Caco-2 (cell line): ENCODE results near the gene ZNF385A. TPM values are rescaled to one million over a fixed set of nuclear protein-coding genes. Genes with fewer than 3 reads are reported as not detected.

Experiments
- BruUV-seq: library from RNA; stranded (reverse); fragments of 400-500 nt; replicated peaks from 2 replicates; lab custom pipeline; 2021; lab: Mats Ljungman, UMichigan
- CTCF ChIA-PET: fragments of 300-600 bp; sonication (Branson Sonifier 250); formaldehyde crosslinking; loops from one replicate; lab custom pipeline; 2022; ENCODE audit warnings: antibody characterized with exemption; lab: Charles Lee
- POLR2A ChIA-PET: fragments of 300-600 bp; sonication (Branson Sonifier 250); formaldehyde crosslinking; loops from one replicate; lab custom pipeline; 2022; ENCODE audit warnings: antibody characterized with exemption; lab: Charles Lee
- DNase-seq, 2 experiments: peaks; one replicate each; pipeline versions ENCODE4 v3.0.0 to v3.0.0-alpha.2; 2020 to 2022
- H3K27me3 ChIP-seq: replicated peaks from 2 replicates; pipeline ENCODE4 v1.6.0; 2011; ENCODE audit warnings: low read length; ENCODE audit not compliant: control insufficient read depth, insufficient read depth
- H3K36me3 ChIP-seq: 2 replicates; pipeline ENCODE4 v1.5.1; 2011; ENCODE audit warnings: low read length; ENCODE audit not compliant: control insufficient read depth, insufficient read depth
- H3K4me1 ChIP-seq: fragments of 250-450 bp; sonication (Bioruptor Pico); 2 replicates; pipeline ENCODE4 v1.5.1; 2020; ENCODE audit warnings: mild to moderate bottlenecking
- H3K4me3 ChIP-seq: 2 replicates; pipeline ENCODE4 v1.5.1; 2011; ENCODE audit warnings: low read depth, mild to moderate bottlenecking, control low read depth, low read length
- H3K9me3 ChIP-seq: fragments of 250-450 bp; sonication (Bioruptor Pico); 2 replicates; pipeline ENCODE4 v1.5.1; 2020; ENCODE audit warnings: mild to moderate bottlenecking, moderate library complexity
- H3K27ac Mint-ChIP-seq: one replicate; pipeline ENCODE4 v1.8.0; 2022; ENCODE audit warnings: mixed read lengths; ENCODE audit not compliant: unreplicated experiment
- H3K27me3 Mint-ChIP-seq: one replicate; pipeline ENCODE4 v1.8.0; 2022; ENCODE audit warnings: mixed read lengths; ENCODE audit not compliant: insufficient read depth, unreplicated experiment
- H3K36me3 Mint-ChIP-seq: one replicate; pipeline ENCODE4 v1.8.0; 2022; ENCODE audit warnings: mild to moderate bottlenecking, mixed read lengths; ENCODE audit not compliant: insufficient read depth, unreplicated experiment
- H3K4me1 Mint-ChIP-seq: one replicate; pipeline ENCODE4 v1.8.0; 2022; ENCODE audit warnings: low read depth, mixed read lengths; ENCODE audit not compliant: unreplicated experiment
- H3K4me3 Mint-ChIP-seq: one replicate; pipeline ENCODE4 v1.8.0; 2022; ENCODE audit warnings: mild to moderate bottlenecking, moderate library complexity, mixed read lengths; ENCODE audit not compliant: unreplicated experiment
- H3K9me3 Mint-ChIP-seq: one replicate; pipeline ENCODE4 v1.8.0; 2022; ENCODE audit warnings: mixed read lengths; ENCODE audit not compliant: unreplicated experiment
- CTCF ChIP-seq, 2 experiments: fragments of 200-600 bp in 1 of 2; IDR thresholded peaks; 1 replicate in 1 of 2; 2 replicates in 1 of 2; pipeline versions ENCODE4 v1.5.1 to v1.8.0; 2011 to 2022; ENCODE audit warnings: antibody characterized with exemption in 1 of 2, control low read depth in 1 of 2, inconsistent platforms in 1 of 2, low read depth in 1 of 2, low read length in 1 of 2, mild to moderate bottlenecking in 1 of 2, moderate library complexity in 1 of 2; ENCODE audit not compliant: insufficient read depth in 1 of 2, severe bottlenecking in 1 of 2, unreplicated experiment in 1 of 2
- intact Hi-C: fragments of 100-400 bp; cut with micrococcal nuclease; formaldehyde crosslinking; loops from one replicate; pipeline ENCODE4 v1.10.0; 2022; ENCODE audit not compliant: unreplicated experiment
- total RNA-seq: library from RNA; stranded (reverse); gene quantifications from 2 replicates; pipeline ENCODE4 v1.2.3, GENCODE V29; 2022

Gene ZNF385A
- total RNA-seq, 1 experiment from 2014 or later = 8.4 TPM

DNA sequence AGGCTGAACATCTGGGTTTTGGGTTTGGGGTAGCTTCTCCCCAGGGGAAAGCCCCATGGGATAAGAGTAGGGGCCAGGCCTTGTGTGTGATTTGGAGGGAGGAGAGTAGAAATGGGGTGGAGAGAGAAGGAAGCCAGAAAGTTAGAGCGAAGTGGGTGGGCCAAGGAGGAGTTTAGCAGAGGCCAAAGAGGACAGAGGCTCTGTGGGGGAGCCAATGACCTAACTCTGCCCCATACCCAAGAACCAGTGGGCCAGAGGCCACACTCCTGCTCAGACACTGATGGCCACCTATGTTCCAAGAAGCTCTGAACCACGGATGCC, 9.3 kb downstream of the ZNF385A start:
- H3K4me1 ChIP-seq = no peaks in the 10 kb centered on the region
- CTCF ChIA-PET = no interaction called here
- intact Hi-C loops = no loop called here
- no TSS peak for BruUV-seq
- H3K27me3 ChIP-seq = no peaks in the 10 kb centered on the region
- no peaks in the 10 kb centered on the region for H3K4me1 Mint-ChIP-seq
- TF ChIP-seq CTCF (IDR thresholded peaks at IDR 0.05; ENCODE audit: insufficient read depth in 1 of 2, low read depth in 1 of 2, low read length in 1 of 2, severe bottlenecking in 1 of 2, unreplicated experiment in 1 of 2) = no peak
- H3K36me3 Mint-ChIP-seq = peaks cover 8% of the 10 kb centered on the region
- H3K9me3 Mint-ChIP-seq = no peaks in the 10 kb centered on the region
- no peaks in the 10 kb centered on the region for H3K9me3 ChIP-seq
- no peaks in the 10 kb centered on the region for H3K36me3 ChIP-seq
- no peak overlapping the region for H3K4me3 ChIP-seq
- H3K27ac Mint-ChIP-seq = no peak overlapping the region
- POLR2A ChIA-PET = no interaction called here
- no peak for DNase-seq
- no peak overlapping the region for H3K4me3 Mint-ChIP-seq
- H3K27me3 Mint-ChIP-seq = no peaks in the 10 kb centered on the region

- ChIA-PET CTCF (interaction anchor here (0.6 kb wide), 1 partner anchor 16 kb away, joined by 3 read pairs; no protein-coding TSS in a partner anchor), POLR2A (no interaction called here)
- Mint-ChIP-seq H3K4me1 (no peaks in the 10 kb centered on the region), H3K27me3 (no peaks in the 10 kb centered on the region), H3K27ac (no peak overlapping the region), H3K9me3 (no peaks in the 10 kb centered on the region), H3K4me3 (no peak overlapping the region), H3K36me3 (peaks cover 8% of the 10 kb centered on the region)
- Histone ChIP-seq H3K9me3 (no peaks in the 10 kb centered on the region), H3K4me1 (no peaks in the 10 kb centered on the region), H3K27me3 (no peaks in the 10 kb centered on the region), H3K4me3 (no peak overlapping the region), H3K36me3 (no peaks in the 10 kb centered on the region)
- DNase-seq = no peak
- no TSS peak for BruUV-seq
- intact Hi-C loops = no loop called here
- TF ChIP-seq CTCF (IDR thresholded peaks at IDR 0.05; ENCODE audit: insufficient read depth in 1 of 2, low read depth in 1 of 2, low read length in 1 of 2, severe bottlenecking in 1 of 2, unreplicated experiment in 1 of 2) = no peak
These were observed 9.8 kb downstream of the ZNF385A start for GRCh38 chr12:54374562-54375258.

GRCh38 chr12:54373649-54374561, 10.6 kb downstream of the ZNF385A start:
- no TSS peak for BruUV-seq
- Mint-ChIP-seq H3K9me3 (no peaks in the 10 kb centered on the region), H3K4me3 (no peak overlapping the region), H3K27me3 (no peaks in the 10 kb centered on the region), H3K36me3 (peaks cover 8% of the 10 kb centered on the region), H3K27ac (no peak overlapping the region), H3K4me1 (no peaks in the 10 kb centered on the region)
- DNase-seq = no peak
- no peaks in the 10 kb centered on the region for H3K27me3 ChIP-seq
- H3K4me3 ChIP-seq = no peak overlapping the region
- no peak for TF ChIP-seq CTCF (IDR thresholded peaks at IDR 0.05; ENCODE audit: insufficient read depth in 1 of 2, low read depth in 1 of 2, low read length in 1 of 2, severe bottlenecking in 1 of 2, unreplicated experiment in 1 of 2)
- POLR2A ChIA-PET = no interaction called here
- no peaks in the 10 kb centered on the region for H3K36me3 ChIP-seq
- no peaks in the 10 kb centered on the region for H3K9me3 ChIP-seq
- CTCF ChIA-PET = interaction anchor here (0.6 kb wide), 1 partner anchor 15 kb away, joined by 3 read pairs; no protein-coding TSS in a partner anchor
- intact Hi-C loops = no loop called here
- H3K4me1 ChIP-seq = no peaks in the 10 kb centered on the region
